ENCODE results near the gene COG2. TPM values are rescaled to one million over a fixed set of nuclear protein-coding genes. Genes with fewer than 3 reads are reported as not detected.

COG2 gene
- total RNA-seq, 1 donor from 2014 or later = 26.7 TPM

- Histone ChIP-seq H3K36me3 (peaks cover 56% of the 10 kb centered on the region), H3K9me3 (no peaks in the 10 kb centered on the region), H3K4me3 (no peak overlapping the region), H3K4me1 (no peaks in the 10 kb centered on the region), H3K27me3 (no peaks in the 10 kb centered on the region), H3K27ac (no peak overlapping the region)
- ATAC-seq (no peak), DNase-seq (no peak)
- TF ChIP-seq CTCF (IDR thresholded peaks at IDR 0.05) = no peak
- intact Hi-C loops (cut with DNase I) = no loop called here
Measured at GRCh38 chr1:230693221-230693620, 50.9 kb downstream of the COG2 start.

GRCh38 chr1:230693777-230694176, 51.5 kb downstream of the COG2 start:
- Histone ChIP-seq H3K27me3 (no peaks in the 10 kb centered on the region), H3K4me1 (no peaks in the 10 kb centered on the region), H3K36me3 (peaks cover 50% of the 10 kb centered on the region), H3K4me3 (no peak overlapping the region), H3K9me3 (no peaks in the 10 kb centered on the region), H3K27ac (no peak overlapping the region)
- DNase-seq = no peak
- no peak for ATAC-seq
- no peak for TF ChIP-seq CTCF (IDR thresholded peaks at IDR 0.05)
- intact Hi-C loops (cut with DNase I) = no loop called here

GRCh38 chr1:230694464-230694863, 52.2 kb downstream of the COG2 start:
- H3K9me3 ChIP-seq = no peaks in the 10 kb centered on the region
- H3K36me3 ChIP-seq = peaks cover 44% of the 10 kb centered on the region
- TF ChIP-seq CTCF (IDR thresholded peaks at IDR 0.05) = no peak
- no peaks in the 10 kb centered on the region for H3K27me3 ChIP-seq
- no peaks in the 10 kb centered on the region for H3K4me1 ChIP-seq
- no peak overlapping the region for H3K4me3 ChIP-seq
- DNase-seq (no peak), ATAC-seq (peak; percentile 8)
- intact Hi-C loops (cut with DNase I) = no loop called here
- H3K27ac ChIP-seq = no peak overlapping the region

- H3K4me1 ChIP-seq = no peaks in the 10 kb centered on the region
- no peaks in the 10 kb centered on the region for H3K9me3 ChIP-seq
- intact Hi-C loops (cut with DNase I) = no loop called here
- no peak overlapping the region for H3K27ac ChIP-seq
- DNase-seq (no peak), ATAC-seq (peak; percentile 16)
- TF ChIP-seq CTCF (IDR thresholded peaks at IDR 0.05) = no peak
- no peak overlapping the region for H3K4me3 ChIP-seq
- no peaks in the 10 kb centered on the region for H3K27me3 ChIP-seq
- H3K36me3 ChIP-seq = peaks cover 38% of the 10 kb centered on the region
Measured at GRCh38 chr1:230694991-230695390, 52.7 kb downstream of the COG2 start.

GRCh38 chr1:230696218-230696617, 53.9 kb downstream of the COG2 start:
- ATAC-seq = no peak
- DNase-seq = no peak
- H3K36me3 ChIP-seq = peaks cover 26% of the 10 kb centered on the region
- no peak overlapping the region for H3K27ac ChIP-seq
- intact Hi-C loops (cut with DNase I) = no loop called here
- no peaks in the 10 kb centered on the region for H3K9me3 ChIP-seq
- TF ChIP-seq CTCF (IDR thresholded peaks at IDR 0.05) = no peak
- H3K4me1 ChIP-seq = no peaks in the 10 kb centered on the region
- no peak overlapping the region for H3K4me3 ChIP-seq
- H3K27me3 ChIP-seq = no peaks in the 10 kb centered on the region

GRCh38 chr1:230696722-230697437, 54.6 kb downstream of the COG2 start:
- no peak overlapping the region for H3K27ac ChIP-seq
- no peaks in the 10 kb centered on the region for H3K9me3 ChIP-seq
- peaks cover 19% of the 10 kb centered on the region for H3K36me3 ChIP-seq
- no peaks in the 10 kb centered on the region for H3K27me3 ChIP-seq
- H3K4me3 ChIP-seq = no peak overlapping the region
- no peak for ATAC-seq
- DNase-seq = no peak
- intact Hi-C loops (cut with DNase I) = no loop called here
- no peaks in the 10 kb centered on the region for H3K4me1 ChIP-seq
- TF ChIP-seq CTCF (IDR thresholded peaks at IDR 0.05) = no peak

All from upper lobe of right lung (tissue), 1 donor.